Progenitor cell of endocrine pancreas (in vitro differentiated cells): ENCODE results near the gene HTR3D. TPM values are rescaled to one million over a fixed set of nuclear protein-coding genes. Genes with fewer than 3 reads are reported as not detected.
"Not testable (repeated sequence)": the region's sequence is repeated elsewhere in the genome, so short reads cannot be mapped to it uniquely, and the experiment has no call there.

ENCODE experiments used
- DNase-seq: peaks from one replicate; pipeline ENCODE4 v3.0.0; 2021; ENCODE audit warnings: low spot score; ENCODE audit not compliant: unreplicated experiment
- H3K27ac Mint-ChIP-seq: 2 replicates; pipeline ENCODE4 v1.8.0; 2021; ENCODE audit warnings: mild to moderate bottlenecking, moderate library complexity, mixed read lengths
- H3K27me3 Mint-ChIP-seq: 2 replicates; pipeline ENCODE4 v1.8.0; 2021; ENCODE audit warnings: mixed read lengths
- H3K36me3 Mint-ChIP-seq: 2 replicates; pipeline ENCODE4 v1.8.0; 2022; ENCODE audit warnings: mixed read lengths; ENCODE audit not compliant: insufficient read depth
- H3K4me1 Mint-ChIP-seq: 2 replicates; pipeline ENCODE4 v1.8.0; 2021; ENCODE audit warnings: low read depth, mixed read lengths
- H3K4me3 Mint-ChIP-seq: 2 replicates; pipeline ENCODE4 v1.8.0; 2021; ENCODE audit warnings: low read depth, mild to moderate bottlenecking, moderate library complexity, mixed read lengths
- H3K9me3 Mint-ChIP-seq: 2 replicates; pipeline ENCODE4 v1.8.0; 2021; ENCODE audit warnings: low read depth, mixed read lengths
- total RNA-seq: library from RNA; stranded (reverse); gene quantifications from 2 replicates; pipeline ENCODE4 v1.2.1, GENCODE V29; 2021
- TF ChIP-seq, protein P1 (sequence below): fragments of 200-600 bp; sonication (generic); IDR thresholded peaks from one replicate; pipeline ENCODE4 v1.5.0; 2021; ENCODE audit warnings: antibody characterized with exemption, mild to moderate bottlenecking; ENCODE audit not compliant: unreplicated experiment

HTR3D gene
- total RNA-seq, 1 donor from 2014 or later: not detected

DNA sequence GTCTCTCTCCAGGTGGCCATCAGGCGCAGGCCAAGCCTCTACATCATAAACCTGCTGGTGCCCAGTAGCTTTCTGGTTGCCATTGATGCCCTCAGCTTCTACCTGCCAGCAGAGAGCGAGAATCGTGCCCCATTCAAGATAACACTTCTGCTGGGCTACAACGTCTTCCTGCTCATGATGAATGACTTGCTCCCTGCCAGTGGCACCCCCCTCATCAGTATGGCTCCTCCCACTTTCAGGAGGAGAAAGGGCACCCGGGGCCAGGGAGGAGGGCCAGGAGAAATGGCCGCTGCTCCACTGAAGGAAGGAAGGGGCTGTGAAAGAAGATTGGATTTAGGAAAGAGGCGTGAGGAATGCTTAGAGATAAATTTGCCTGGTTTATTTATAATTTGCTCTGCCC lies 27.9 kb downstream of the HTR3D start:
- Mint-ChIP-seq H3K27me3 (peaks cover 13% of the 10 kb centered on the region), H3K9me3 (no peaks in the 10 kb centered on the region), H3K36me3 (no peaks in the 10 kb centered on the region), H3K4me1 (no peaks in the 10 kb centered on the region), H3K27ac (no peak overlapping the region), H3K4me3 (no peak overlapping the region)
- TF ChIP-seq, protein P1, sequence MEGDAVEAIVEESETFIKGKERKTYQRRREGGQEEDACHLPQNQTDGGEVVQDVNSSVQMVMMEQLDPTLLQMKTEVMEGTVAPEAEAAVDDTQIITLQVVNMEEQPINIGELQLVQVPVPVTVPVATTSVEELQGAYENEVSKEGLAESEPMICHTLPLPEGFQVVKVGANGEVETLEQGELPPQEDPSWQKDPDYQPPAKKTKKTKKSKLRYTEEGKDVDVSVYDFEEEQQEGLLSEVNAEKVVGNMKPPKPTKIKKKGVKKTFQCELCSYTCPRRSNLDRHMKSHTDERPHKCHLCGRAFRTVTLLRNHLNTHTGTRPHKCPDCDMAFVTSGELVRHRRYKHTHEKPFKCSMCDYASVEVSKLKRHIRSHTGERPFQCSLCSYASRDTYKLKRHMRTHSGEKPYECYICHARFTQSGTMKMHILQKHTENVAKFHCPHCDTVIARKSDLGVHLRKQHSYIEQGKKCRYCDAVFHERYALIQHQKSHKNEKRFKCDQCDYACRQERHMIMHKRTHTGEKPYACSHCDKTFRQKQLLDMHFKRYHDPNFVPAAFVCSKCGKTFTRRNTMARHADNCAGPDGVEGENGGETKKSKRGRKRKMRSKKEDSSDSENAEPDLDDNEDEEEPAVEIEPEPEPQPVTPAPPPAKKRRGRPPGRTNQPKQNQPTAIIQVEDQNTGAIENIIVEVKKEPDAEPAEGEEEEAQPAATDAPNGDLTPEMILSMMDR: no peak
- no peak for DNase-seq

DNA sequence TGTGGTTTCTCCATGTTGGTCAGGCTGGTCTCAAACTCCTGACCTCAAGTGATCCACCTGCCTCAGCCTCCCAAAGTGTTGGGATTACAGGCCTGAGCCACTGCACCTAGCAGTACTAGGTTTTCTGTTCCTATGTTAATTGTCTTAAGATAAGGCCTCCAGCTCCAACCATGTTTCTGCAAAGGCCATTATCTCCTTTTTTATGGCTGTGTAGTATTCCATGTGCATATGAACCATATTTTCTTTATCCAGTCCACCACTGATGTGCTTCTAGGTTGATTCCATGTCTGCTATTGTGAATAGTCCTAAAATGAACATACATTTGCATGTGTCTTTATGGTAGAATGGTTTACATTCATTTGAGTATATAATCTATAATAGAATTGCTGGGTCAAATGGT lies 31.1 kb downstream of the HTR3D start:
- Mint-ChIP-seq H3K4me1 (no peaks in the 10 kb centered on the region), H3K27me3 (peaks cover 5% of the 10 kb centered on the region), H3K36me3 (no peaks in the 10 kb centered on the region), H3K4me3 (no peak overlapping the region), H3K9me3 (no peaks in the 10 kb centered on the region), H3K27ac (no peak overlapping the region)
- DNase-seq: no peak
- TF ChIP-seq, protein P1: no peak

DNA sequence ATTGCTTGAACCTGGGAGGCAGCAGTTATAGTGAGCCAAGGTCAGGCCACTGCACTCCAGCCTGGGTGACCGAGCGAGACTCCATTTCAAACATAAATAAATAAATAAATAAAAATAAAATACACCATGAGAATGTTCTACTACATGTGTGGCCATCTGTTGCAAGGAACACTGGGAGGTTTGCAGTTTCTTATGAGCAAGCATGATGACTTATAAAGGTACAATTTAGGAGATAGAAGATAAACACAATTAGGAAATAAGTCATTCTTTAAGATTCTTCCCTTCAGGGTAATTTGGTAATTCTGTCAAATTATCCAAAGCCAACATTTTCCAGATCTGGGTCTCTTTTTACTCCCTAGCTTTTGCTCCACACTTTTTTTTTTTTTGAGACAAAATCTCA lies 34.7 kb downstream of the HTR3D start:
- Mint-ChIP-seq H3K9me3 (peaks cover 8% of the 10 kb centered on the region), H3K27me3 (peaks cover 6% of the 10 kb centered on the region), H3K4me3 (no peak overlapping the region), H3K27ac (no peak overlapping the region), H3K4me1 (no peaks in the 10 kb centered on the region), H3K36me3 (peaks cover 1% of the 10 kb centered on the region)
- TF ChIP-seq, protein P1: no peak
- no peak for DNase-seq

DNA sequence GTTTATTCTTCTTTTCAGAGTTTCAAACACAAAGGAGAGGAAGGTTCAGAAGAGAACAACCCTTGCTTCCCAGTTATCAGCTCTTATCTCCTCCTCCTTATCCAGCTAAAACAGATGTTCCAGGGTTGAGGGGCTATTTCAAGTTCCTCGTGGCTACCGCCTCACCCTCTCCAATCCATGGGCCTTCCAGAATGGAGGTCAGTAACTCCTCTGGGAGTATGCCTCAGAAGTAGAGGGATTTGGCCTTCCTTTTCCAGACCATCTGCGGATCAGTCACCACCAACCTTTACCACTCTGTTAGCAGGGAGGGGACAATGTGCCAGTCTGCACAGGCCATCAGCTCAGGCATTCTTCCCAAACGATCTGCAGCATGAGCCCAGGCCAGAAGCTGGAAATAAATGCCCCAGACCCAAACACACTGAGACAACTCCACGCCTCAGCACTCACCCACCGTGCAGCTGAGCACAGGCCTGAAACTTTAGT lies 36.1 kb downstream of the HTR3D start:
- DNase-seq: no peak
- Mint-ChIP-seq H3K27ac (no peak overlapping the region), H3K4me1 (no peaks in the 10 kb centered on the region), H3K27me3 (peaks cover 6% of the 10 kb centered on the region), H3K36me3 (peaks cover 1% of the 10 kb centered on the region), H3K4me3 (no peak overlapping the region), H3K9me3 (peaks cover 8% of the 10 kb centered on the region)
- TF ChIP-seq, protein P1: no peak

DNA sequence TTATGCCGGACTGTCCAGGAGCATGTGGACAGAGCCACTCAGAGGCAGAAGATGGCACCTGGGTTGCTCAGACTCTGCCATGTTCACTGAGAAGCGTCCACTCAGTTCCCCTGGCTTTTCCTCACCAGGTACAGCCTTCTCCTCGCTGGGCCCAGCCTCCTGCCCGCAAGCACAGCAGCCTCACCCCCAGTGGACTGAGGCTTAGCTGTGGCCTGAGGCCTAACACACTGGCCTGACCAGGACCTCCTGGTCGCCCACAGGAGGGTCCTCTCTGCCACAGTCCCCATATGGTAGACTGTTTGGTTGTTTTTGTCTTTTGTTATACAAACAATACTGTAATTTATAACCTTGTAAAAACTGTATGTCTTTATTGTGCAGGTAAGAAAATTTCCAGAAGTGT lies 36.8 kb downstream of the HTR3D start:
- Mint-ChIP-seq H3K27me3 (peaks cover 6% of the 10 kb centered on the region), H3K27ac (no peak overlapping the region), H3K4me3 (no peak overlapping the region), H3K9me3 (peaks cover 8% of the 10 kb centered on the region), H3K36me3 (peaks cover 1% of the 10 kb centered on the region), H3K4me1 (no peaks in the 10 kb centered on the region)
- DNase-seq: no peak
- TF ChIP-seq, protein P1: no peak

DNA sequence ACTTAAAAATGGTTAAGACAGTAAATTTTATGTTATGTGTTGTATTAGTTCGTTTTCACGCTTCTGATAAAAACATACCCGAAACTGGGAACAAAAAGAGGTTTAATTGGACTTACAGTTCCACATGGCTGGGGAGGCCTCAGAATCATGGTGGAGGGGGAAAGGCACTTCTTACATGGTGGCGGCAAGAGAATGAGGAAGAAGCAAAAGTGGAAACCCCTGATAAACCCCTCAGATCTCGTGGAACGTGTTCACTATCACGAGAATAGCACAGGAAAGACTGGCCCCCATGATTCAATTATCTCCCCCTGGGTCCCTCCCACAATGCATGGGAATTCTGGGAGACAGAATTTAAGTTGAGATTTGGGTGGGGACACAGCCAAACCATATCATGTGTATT lies 39.6 kb downstream of the HTR3D start:
- H3K36me3 Mint-ChIP-seq, DNase-seq, H3K9me3 Mint-ChIP-seq, H3K4me1 Mint-ChIP-seq, H3K4me3 Mint-ChIP-seq: not testable (repeated sequence)
- Mint-ChIP-seq H3K27ac (peak overlapping the region; percentile 70), H3K27me3 (peaks cover 20% of the 10 kb centered on the region)
